Measurements from ENCODE around the gene SUCLG2.

SUCLG2 gene

DNA sequence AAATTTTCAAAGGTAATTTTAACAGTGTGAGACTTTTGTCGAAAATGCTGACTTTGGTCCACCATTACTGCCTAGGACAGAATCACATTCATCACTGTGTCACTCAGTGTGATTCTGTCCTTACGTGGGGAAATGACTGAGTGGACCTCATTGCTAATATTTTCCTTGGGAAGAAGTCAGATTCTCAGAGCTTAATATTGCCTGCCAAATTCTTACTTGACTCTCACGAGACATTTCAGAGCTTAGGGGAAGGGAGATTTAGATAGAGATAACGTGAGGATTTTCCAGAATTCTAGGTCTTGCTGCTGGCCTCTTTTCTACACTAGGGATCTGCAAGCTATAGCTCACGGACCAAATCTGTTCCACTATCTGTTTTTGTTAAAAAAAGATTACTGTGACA, 270.4 kb downstream of the SUCLG2 start:
- no peak for DNase-seq (ENCODE audit: low read depth)

DNA sequence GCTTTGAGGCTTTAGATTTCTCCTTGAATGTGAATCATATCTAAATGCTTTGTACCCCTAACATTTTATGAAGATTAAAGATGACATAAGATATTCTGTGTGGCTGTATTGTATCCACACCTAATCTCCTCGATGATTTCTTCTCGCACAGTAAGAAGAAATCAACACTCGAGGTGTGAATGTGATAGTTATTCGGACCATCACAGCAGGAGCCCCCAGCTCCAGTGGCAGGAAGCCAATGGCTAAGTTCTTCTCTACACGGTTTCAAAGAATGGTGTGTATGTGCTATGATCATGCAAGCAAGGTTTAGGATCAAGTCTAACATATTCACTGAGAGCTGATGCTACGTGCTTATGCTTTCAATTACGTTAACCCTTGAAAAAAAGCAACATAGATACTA, 271.0 kb downstream of the SUCLG2 start:
- no peak for DNase-seq (ENCODE audit: low read depth)

DNA sequence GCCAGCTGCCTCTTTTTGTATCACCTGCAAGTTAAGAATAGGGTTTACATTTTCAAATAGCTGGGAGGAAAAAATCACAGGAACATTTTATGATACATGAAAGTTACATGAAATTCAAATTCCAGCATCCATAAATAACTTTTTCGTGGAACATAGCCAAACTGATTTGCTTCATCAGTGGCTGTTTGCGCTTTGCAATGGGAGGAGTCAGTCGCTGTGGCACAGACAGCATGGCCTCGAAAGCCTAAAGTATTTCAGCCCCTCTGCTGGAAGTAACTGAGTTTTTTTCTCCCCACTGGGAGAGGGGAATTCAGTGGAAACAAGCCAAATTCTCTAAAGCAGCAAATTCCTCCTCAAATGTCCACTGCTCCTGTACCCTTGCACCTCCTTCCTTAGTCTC, 271.9 kb downstream of the SUCLG2 start:
- DNase-seq (ENCODE audit: low read depth): no peak

GRCh38 chr3:67381667-67382272, 272.6 kb downstream of the SUCLG2 start:
- no peak for DNase-seq (ENCODE audit: low read depth)

GRCh38 chr3:67380118-67380517, 274.3 kb downstream of the SUCLG2 start:
- no peak for DNase-seq (ENCODE audit: low read depth)

DNA sequence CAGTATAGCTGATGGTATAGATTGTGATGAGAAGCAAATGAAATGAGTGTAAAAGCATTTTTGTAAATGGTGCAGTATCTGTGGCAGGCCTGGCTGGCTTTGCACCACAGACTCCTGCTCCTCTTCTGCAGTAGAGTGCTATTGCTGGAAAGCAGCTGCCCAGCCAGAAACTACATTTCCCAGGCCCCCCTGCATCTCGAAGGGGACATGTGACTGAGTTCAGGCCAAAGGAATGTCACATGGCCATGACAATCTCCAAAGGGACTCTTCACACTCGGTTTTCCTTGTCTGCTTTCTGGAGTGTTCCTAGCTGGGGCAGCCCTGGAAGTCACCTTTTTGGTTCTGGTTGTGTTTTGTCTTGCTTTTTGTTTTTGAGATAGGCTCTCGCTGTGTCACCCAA, 277.1 kb downstream of the SUCLG2 start:
- no peak for DNase-seq (ENCODE audit: low read depth)

DNA sequence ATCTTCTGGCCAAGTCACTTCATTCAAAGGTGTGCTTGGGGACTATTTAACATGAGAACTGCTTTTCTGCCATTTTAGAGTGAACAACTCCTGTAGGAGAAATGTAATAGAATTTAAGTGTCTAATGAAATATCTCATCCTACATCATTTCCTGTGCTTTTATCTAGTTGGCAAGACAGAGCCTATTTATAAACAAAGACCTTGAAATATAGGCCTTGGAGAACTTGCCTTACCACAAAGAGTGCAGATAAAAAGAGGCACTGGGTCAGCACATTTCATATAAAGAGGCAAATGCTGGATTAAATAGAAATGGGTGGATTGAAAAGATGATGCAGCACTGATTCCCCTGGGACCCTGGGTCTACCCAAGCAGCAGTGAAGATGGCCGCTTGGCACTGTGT, 278.0 kb downstream of the SUCLG2 start:
- no peak for DNase-seq (ENCODE audit: low read depth)

DNA sequence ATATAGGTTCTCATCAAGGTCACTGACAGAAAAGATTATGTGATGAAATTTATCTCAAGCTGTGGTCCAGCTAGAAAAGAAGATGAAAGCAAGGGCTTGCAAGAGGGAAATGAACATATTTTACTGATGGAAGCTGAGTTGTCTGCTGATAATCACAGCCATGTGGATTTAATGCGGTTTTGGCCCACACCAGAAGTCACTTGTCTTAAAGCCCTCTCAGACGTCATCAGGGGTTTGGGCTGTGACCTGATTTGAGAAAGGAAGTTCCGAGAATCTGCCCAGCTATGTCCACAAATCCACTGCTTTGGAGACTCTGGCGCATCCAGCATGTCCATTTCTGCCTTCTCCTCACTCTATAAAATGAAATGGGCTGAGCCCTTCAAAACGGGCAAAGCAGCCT, 278.4 kb downstream of the SUCLG2 start:
- no peak for DNase-seq (ENCODE audit: low read depth)

GRCh38 chr3:67362686-67363085, 291.7 kb downstream of the SUCLG2 start:
- DNase-seq (ENCODE audit: low read depth): no peak

DNA sequence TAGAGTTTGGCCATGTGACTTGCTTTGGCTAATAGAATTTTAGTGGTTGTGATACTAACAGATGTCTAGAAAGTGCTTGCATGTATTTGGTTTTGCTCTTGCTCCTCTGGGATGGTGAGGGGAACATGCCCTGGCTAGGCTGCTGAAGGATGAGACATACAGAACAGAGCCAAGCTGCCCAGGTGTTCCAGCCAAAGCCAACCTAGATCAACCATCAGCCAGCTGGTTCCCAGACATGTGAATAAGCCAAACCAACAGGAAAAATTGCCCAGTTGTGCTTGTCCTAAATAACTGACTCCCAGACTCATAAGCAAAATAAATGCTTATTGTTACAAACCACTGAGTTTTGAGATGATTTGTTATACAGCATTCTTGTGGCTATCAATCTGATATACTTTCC, 292.6 kb downstream of the SUCLG2 start:
- no peak for DNase-seq (ENCODE audit: low read depth)

DNA sequence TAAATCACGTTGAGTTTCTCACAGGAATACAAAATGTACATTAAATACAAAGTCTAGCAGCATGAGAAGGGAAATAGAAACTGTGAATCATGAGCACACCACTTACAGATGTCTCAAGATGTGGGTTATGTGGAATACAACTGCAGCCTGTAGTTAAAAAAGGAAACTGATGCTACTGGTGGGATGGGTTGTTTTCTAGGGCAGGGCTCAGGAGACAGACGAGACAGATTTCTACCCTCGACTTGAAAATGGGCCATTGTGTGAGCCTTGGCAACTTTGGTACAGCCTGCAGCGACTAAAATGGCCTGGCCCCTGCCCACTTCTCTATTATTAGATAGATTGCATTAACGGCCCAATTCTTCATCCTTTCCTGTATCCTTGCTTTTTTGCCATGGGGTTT, 293.1 kb downstream of the SUCLG2 start:
- no peak for DNase-seq (ENCODE audit: low read depth)

DNA sequence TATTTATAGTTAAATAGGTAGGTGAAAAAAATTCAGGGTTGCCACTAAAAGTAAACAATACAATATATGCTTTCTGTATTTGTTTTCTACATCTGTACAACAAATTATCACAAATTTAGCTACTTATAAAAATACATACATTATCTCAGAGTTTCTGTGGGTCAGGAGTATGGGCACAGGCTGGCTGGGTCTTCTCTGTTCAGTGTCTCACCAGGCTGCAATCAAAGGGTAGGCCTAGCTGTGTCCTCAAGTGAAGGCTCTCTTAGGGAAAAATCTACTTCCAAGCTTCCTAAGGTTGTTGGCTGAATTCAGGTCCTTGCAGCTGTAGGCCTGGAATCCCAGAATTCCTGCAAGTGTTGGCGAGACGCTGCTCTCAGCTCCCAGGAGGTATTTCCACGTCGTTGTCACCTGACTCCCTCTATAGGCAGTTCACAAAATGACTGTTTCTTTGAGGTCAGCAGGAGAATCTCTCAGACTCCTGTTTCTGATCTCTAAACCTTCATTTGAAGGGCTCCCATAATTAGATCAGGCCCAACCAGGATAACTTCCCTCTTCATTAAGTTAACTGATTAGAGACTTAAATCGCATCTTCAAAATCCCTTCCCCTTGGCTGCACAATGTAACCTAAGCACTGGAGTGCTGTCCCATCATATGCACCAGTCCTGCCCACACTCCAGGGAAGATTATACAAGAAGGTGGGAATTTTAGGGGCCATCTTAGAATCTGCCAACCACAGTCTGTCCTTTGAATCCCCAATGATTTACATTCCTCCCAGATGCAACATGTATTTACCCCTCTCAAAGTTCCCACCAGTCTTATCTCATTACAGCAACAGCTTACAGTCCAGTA, 296.6 kb downstream of the SUCLG2 start:
- no peak for DNase-seq (ENCODE audit: low read depth)

GRCh38 chr3:67349551-67350174, 304.7 kb downstream of the SUCLG2 start:
- no peak for DNase-seq (ENCODE audit: low read depth)

DNA sequence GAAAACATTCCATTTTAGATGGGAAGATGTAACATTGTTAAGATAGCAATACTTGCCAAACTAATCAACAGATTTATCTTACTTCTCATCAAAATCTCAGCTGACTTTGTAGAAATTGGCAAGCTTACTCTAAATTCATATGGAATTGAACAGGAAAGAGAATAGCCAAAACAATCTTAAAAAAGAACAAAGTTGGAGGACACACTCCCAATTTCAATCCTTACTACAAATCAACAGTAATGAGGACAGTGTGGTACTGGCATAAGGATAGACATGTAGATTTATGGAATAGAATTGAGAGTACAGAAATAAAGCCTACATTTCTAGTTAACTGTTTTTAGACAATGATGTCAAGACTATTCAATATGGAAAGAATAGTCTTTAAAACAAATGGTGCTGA, 308.3 kb downstream of the SUCLG2 start:
- DNase-seq (ENCODE audit: low read depth): no peak

GRCh38 chr3:67335813-67336212, 318.6 kb downstream of the SUCLG2 start:
- no peak for DNase-seq (ENCODE audit: low read depth)

DNA sequence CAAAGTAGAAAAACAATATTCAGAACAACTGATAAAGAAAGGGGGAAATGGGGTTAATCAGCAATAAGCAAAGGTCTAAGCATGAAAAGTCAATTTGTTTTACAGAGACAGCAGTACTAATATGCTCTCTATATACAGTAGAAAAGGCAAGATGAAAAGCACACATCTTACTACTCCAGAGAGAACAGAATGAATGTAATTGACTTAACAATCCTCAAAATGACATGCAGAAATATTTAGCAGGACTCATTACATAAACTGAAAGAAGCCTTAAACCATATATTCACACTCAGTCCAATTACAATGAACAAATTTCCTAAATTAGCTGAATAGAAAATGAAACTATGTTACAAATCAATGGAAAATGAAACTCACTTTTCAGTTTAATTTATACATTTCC, 319.8 kb downstream of the SUCLG2 start:
- no peak for DNase-seq (ENCODE audit: low read depth)

- no peak for DNase-seq (ENCODE audit: low read depth)
These were observed 325.1 kb downstream of the SUCLG2 start for GRCh38 chr3:67329358-67329757.

DNA sequence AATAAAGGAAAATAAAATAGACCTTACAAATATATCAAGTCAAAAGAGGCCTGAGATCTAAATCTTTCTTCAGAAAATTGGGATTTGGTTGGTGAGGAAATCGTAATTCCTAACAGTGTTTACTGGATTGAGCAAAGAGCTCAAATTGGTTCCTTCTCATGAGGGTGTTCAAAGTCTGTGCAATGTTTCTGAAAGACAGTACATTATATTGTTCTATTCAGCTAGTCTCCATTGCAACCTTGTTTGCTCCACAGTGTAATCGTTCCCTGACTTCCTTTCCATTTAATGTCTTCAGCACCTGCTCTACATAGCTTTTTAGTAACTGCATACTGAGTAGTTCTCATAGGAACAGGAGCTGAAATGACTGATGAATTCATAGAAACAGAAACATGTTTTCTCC, 326.8 kb downstream of the SUCLG2 start:
- DNase-seq (ENCODE audit: low read depth): no peak

GRCh38 chr3:67325231-67325630, 329.2 kb downstream of the SUCLG2 start:
- DNase-seq (ENCODE audit: low read depth): no peak

Data from HS-5 (cell line).